IMR-90 (cell line): ENCODE data around the gene ELAVL4. TPM values are rescaled to one million over a fixed set of nuclear protein-coding genes. Genes with fewer than 3 reads are reported as not detected.

Source experiments
- ATAC-seq: fragments of 200-7000 bp; cut with Tn5 transposase; 2 replicates; pipeline ENCODE4 v1.9.1; 2020; ENCODE audit warnings: low read depth, mild to moderate bottlenecking, moderate library complexity
- BruUV-seq: library from RNA; stranded (reverse); fragments of 400-500 nt; replicated peaks from 2 replicates; lab custom pipeline; 2021; lab: Mats Ljungman, UMichigan
- CTCF ChIA-PET: fragments of 300-600 bp; formaldehyde crosslinking; extraction: SDS; loops from one replicate; lab custom pipeline; 2021; ENCODE audit warnings: antibody characterized with exemption; lab: Yijun Ruan, JAX
- POLR2A ChIA-PET: fragments of 300-600 bp; sonication (Branson Sonifier 250); formaldehyde crosslinking; loops from one replicate; lab custom pipeline; 2022; ENCODE audit warnings: antibody characterized with exemption; ENCODE audit not compliant: unreplicated experiment; lab: Charles Lee
- DNase-seq: peaks from one replicate; pipeline ENCODE4 v3.0.0; 2013
- H2AFZ ChIP-seq: replicated peaks from 2 replicates; pipeline ENCODE3; 2013; ENCODE audit warnings: low read length, mild to moderate bottlenecking; ENCODE audit not compliant: poor library complexity
- H2AK5ac ChIP-seq: 2 replicates; pipeline ENCODE4 v1.6.1; 2013; ENCODE audit warnings: low read depth, low read length, inconsistent platforms
- H2AK9ac ChIP-seq: replicated peaks from 2 replicates; pipeline ENCODE3; 2013; ENCODE audit warnings: mild to moderate bottlenecking, low read depth, low read length, moderate library complexity; ENCODE audit not compliant: poor library complexity
- H2BK120ac ChIP-seq: 2 replicates; pipeline ENCODE4 v1.6.1; 2013; ENCODE audit warnings: low read depth, low read length, inconsistent platforms
- H2BK15ac ChIP-seq: 3 replicates; pipeline ENCODE4 v1.6.1; 2013; ENCODE audit warnings: low read depth, low read length, inconsistent platforms
- H2BK20ac ChIP-seq: 2 replicates; pipeline ENCODE4 v1.6.1; 2013; ENCODE audit warnings: low read depth, mild to moderate bottlenecking, inconsistent platforms, low read length, moderate library complexity
- H2BK5ac ChIP-seq: 2 replicates; pipeline ENCODE4 v1.6.1; 2013; ENCODE audit warnings: mild to moderate bottlenecking, low read depth, low read length, inconsistent platforms; ENCODE audit not compliant: poor library complexity, severe bottlenecking
- H3K14ac ChIP-seq: replicated peaks from 2 replicates; pipeline ENCODE4 v1.6.1; 2013; ENCODE audit warnings: low read depth, low read length, inconsistent platforms
- H3K18ac ChIP-seq: 2 replicates; pipeline ENCODE4 v1.6.1; 2013; ENCODE audit warnings: low read depth, low read length, control low read depth
- H3K23ac ChIP-seq: 2 replicates; pipeline ENCODE4 v1.6.1; 2013; ENCODE audit warnings: low read depth, low read length, inconsistent platforms
- H3K27ac ChIP-seq: 2 replicates; pipeline ENCODE4 v1.5.1; 2013; ENCODE audit warnings: mild to moderate bottlenecking, control low read depth, low read length; ENCODE audit not compliant: insufficient read depth
- H3K27me3 ChIP-seq: 2 replicates; pipeline ENCODE4 v1.6.1; 2013; ENCODE audit warnings: low read length; ENCODE audit not compliant: control insufficient read depth, insufficient read depth
- H3K36me3 ChIP-seq: 2 replicates; pipeline ENCODE4 v1.6.1; 2013; ENCODE audit warnings: low read length, mixed read lengths; ENCODE audit not compliant: control insufficient read depth, insufficient read depth
- H3K4ac ChIP-seq: 2 replicates; pipeline ENCODE4 v1.6.1; 2013; ENCODE audit warnings: low read depth, low read length, inconsistent platforms
- H3K4me1 ChIP-seq: 2 replicates; pipeline ENCODE4 v1.6.1; 2013; ENCODE audit warnings: low read length, mixed read lengths; ENCODE audit not compliant: control insufficient read depth, insufficient read depth
- H3K4me2 ChIP-seq: 2 replicates; pipeline ENCODE4 v1.6.1; 2013; ENCODE audit warnings: low read depth, mild to moderate bottlenecking, control low read depth, low read length, moderate library complexity
- H3K4me3 ChIP-seq: 2 replicates; pipeline ENCODE4 v1.5.1; 2013; ENCODE audit warnings: low read depth, mild to moderate bottlenecking, control low read depth, low read length, moderate library complexity; ENCODE audit not compliant: insufficient read depth
- H3K56ac ChIP-seq: 2 replicates; pipeline ENCODE4 v1.6.1; 2013; ENCODE audit warnings: low read length, inconsistent platforms; ENCODE audit not compliant: insufficient read depth; ENCODE audit errors: extremely low read depth
- H3K79me1 ChIP-seq, 2 experiments: 2 replicates each; pipeline ENCODE4 v1.6.1; 2013; ENCODE audit warnings: low read length in 2 of 2, inconsistent platforms in 1 of 2, low read depth in 1 of 2
- H3K9ac ChIP-seq: 2 replicates; pipeline ENCODE4 v1.6.1; 2013; ENCODE audit warnings: low read depth, low read length, control low read depth
- H3K9me1 ChIP-seq: 2 replicates; pipeline ENCODE4 v1.6.1; 2013; ENCODE audit warnings: low read length, inconsistent platforms; ENCODE audit not compliant: insufficient read depth
- H3K9me3 ChIP-seq: 2 replicates; pipeline ENCODE4 v1.6.1; 2013; ENCODE audit warnings: low read length; ENCODE audit not compliant: control insufficient read depth, insufficient read depth
- H4K20me1 ChIP-seq: 2 replicates; pipeline ENCODE4 v1.6.1; 2013; ENCODE audit warnings: low read length, inconsistent platforms; ENCODE audit not compliant: insufficient read depth
- H4K5ac ChIP-seq: 2 replicates; pipeline ENCODE4 v1.6.1; 2013; ENCODE audit warnings: mild to moderate bottlenecking, low read depth, low read length, control low read depth
- H4K8ac ChIP-seq, 2 experiments: 2 replicates each; pipeline ENCODE4 v1.6.1; 2013; ENCODE audit warnings: low read depth in 2 of 2, low read length in 2 of 2, control low read depth in 1 of 2, inconsistent platforms in 1 of 2
- H4K91ac ChIP-seq: 2 replicates; pipeline ENCODE4 v1.6.1; 2013; ENCODE audit warnings: low read depth, low read length, inconsistent platforms; ENCODE audit not compliant: insufficient read depth
- CTCF ChIP-seq: conservative IDR thresholded peaks from 2 replicates; pipeline ENCODE4 v1.5.1; 2012; ENCODE audit warnings: mild to moderate bottlenecking, low read depth, low read length, improper control_type of control experiment
- ELK1 ChIP-seq: fragments of 150-350 bp; IDR thresholded peaks from 2 replicates; pipeline ENCODE4 v1.6.1; 2016; ENCODE audit warnings: low read depth, mild to moderate bottlenecking, low read length, moderate library complexity, borderline replicate concordance
- FOS ChIP-seq: fragments of 150-350 bp; IDR thresholded peaks from 2 replicates; pipeline ENCODE4 v1.6.1; 2016; ENCODE audit warnings: low read depth, low read length
- MXI1 ChIP-seq: IDR thresholded peaks from 2 replicates; pipeline ENCODE4 v1.6.1; 2012; ENCODE audit warnings: low read depth, mild to moderate bottlenecking, low read length, moderate library complexity, borderline replicate concordance
- NFE2L2 ChIP-seq: fragments of 150-350 bp; IDR thresholded peaks from 2 replicates; pipeline ENCODE4 v1.6.1; 2016; ENCODE audit warnings: low read depth, mild to moderate bottlenecking, low read length
- RAD21 ChIP-seq: IDR thresholded peaks from 2 replicates; pipeline ENCODE4 v1.6.1; 2012; ENCODE audit warnings: low read length, improper control_type of control experiment
- RCOR1 ChIP-seq: IDR thresholded peaks from 2 replicates; pipeline ENCODE4 v1.6.1; 2012; ENCODE audit warnings: mild to moderate bottlenecking, low read length, improper control_type of control experiment; ENCODE audit not compliant: insufficient replicate concordance
- RFX5 ChIP-seq: IDR thresholded peaks from 2 replicates; pipeline ENCODE4 v1.8.0; 2012; ENCODE audit warnings: low read depth, mild to moderate bottlenecking, low read length, moderate library complexity
- WGBS, 2 experiments: methylation state at CpG; one replicate each; pipeline versions ENCODE4 v1.1.5 to v1.1.7; 2013; ENCODE audit warnings: missing lambda C conversion rate in 2 of 2; ENCODE audit not compliant: insufficient read length in 1 of 2; ENCODE audit errors: extremely low coverage in 2 of 2; 5-methylcytosine and 5-hydroxymethylcytosine counted together
- dilution Hi-C: fragments of 300-500 bp; cut with HindIII; formaldehyde crosslinking; loops from one replicate; pipeline ENCODE4 v1.14.3; 2018; ENCODE audit warnings: low sequenced_read_pairs; ENCODE audit not compliant: unreplicated experiment
- in situ Hi-C: fragments of 300-500 bp; cut with MboI; formaldehyde crosslinking; loops from 3 replicates; pipeline ENCODE4 v1.14.3; 2019; ENCODE audit warnings: low sequenced_read_pairs, inconsistent platforms, mixed read lengths
- intact Hi-C: fragments of 100-400 bp; cut with micrococcal nuclease; formaldehyde crosslinking; loops from 2 replicates; pipeline ENCODE4 v1.10.0; 2022
- polyA plus RNA-seq, 3 experiments: library from polyadenylated mRNA; depleted of rRNA; stranded (reverse); fragments of >200 nt; gene quantifications; 2 replicates each; pipeline ENCODE4 v1.2.3, GENCODE V29; 2012; ENCODE audit warnings: low replicate concordance in 1 of 3
- total RNA-seq: library from RNA; depleted of rRNA; stranded (reverse); fragments of >200 nt; gene quantifications from 2 replicates; pipeline ENCODE4 v1.2.3, GENCODE V29; 2012

Gene ELAVL4
- total and polyA plus RNA-seq, 2 of the 4 experiments (the other 2 are of a cell fraction): not detected

GRCh38 chr1:50109116-50109515 is 396 bp downstream of the ELAVL4 start:
- H2BK15ac ChIP-seq: no peak overlapping the region
- H3K27ac ChIP-seq: no peak overlapping the region
- BruUV-seq: no TSS peak
- H4K91ac ChIP-seq: no peak overlapping the region
- ChIA-PET POLR2A (no interaction called here), CTCF (no interaction called here)
- H3K4ac ChIP-seq: no peak overlapping the region
- no peak overlapping the region for H4K8ac ChIP-seq
- intact Hi-C loops: no loop called here
- H2BK5ac ChIP-seq: no peak overlapping the region
- H4K5ac ChIP-seq: no peak overlapping the region
- no peak overlapping the region for H2AK9ac ChIP-seq
- no peak overlapping the region for H3K18ac ChIP-seq
- H3K9me3 ChIP-seq: no peaks in the 10 kb centered on the region; the same call in 1 of the 2 replicates
- no peak overlapping the region for H3K4me3 ChIP-seq
- no peak overlapping the region for H2AFZ ChIP-seq
- TF ChIP-seq ELK1 (no peak), NFE2L2 (no peak), MXI1 (no peak), RFX5 (no peak), RAD21 (no peak), RCOR1 (no peak), CTCF (no peak), FOS (no peak)
- dilution Hi-C loops: no loop called here
- no peaks in the 10 kb centered on the region for H3K36me3 ChIP-seq
- H2AK5ac ChIP-seq: no peak overlapping the region
- no peaks in the 10 kb centered on the region for H3K79me1 ChIP-seq
- ATAC-seq: no peak
- no peaks in the 10 kb centered on the region for H3K9me1 ChIP-seq
- no peak overlapping the region for H3K14ac ChIP-seq
- WGBS, 2 experiments: no CpG with 5 or more reads among the region's 4 CpGs
- H2BK120ac ChIP-seq: no peak overlapping the region
- DNase-seq: no peak
- H3K4me1 ChIP-seq: no peaks in the 10 kb centered on the region
- H2BK20ac ChIP-seq: no peak overlapping the region
- no peaks in the 10 kb centered on the region for H4K20me1 ChIP-seq
- H3K27me3 ChIP-seq: no peaks in the 10 kb centered on the region
- H3K23ac ChIP-seq: no peak overlapping the region
- H3K4me2 ChIP-seq: no peak overlapping the region
- no peak overlapping the region for H3K9ac ChIP-seq
- in situ Hi-C loops: no loop called here
- H3K56ac ChIP-seq: no peak overlapping the region
